SK-N-SH (cell line): Measurements from ENCODE around the gene LST1.

Experiments
- EP300 ChIP-seq, 2 experiments: IDR thresholded peaks; 2 replicates each; pipeline versions ENCODE4 v1.4.0 to v1.6.1; 2012; ENCODE audit warnings: borderline replicate concordance in 1 of 2, low read depth in 1 of 2, low read length in 1 of 2
- EZH2phosphoT487 ChIP-seq: fragments of 200-600 bp; sonication (generic); IDR thresholded peaks from 2 replicates; pipeline ENCODE4 v1.6.1; 2017; ENCODE audit warnings: low read depth, mixed run types, mild to moderate bottlenecking, antibody characterized with exemption, moderate library complexity, borderline replicate concordance
- GABPA ChIP-seq: IDR thresholded peaks from 2 replicates; pipeline ENCODE4 v1.4.0; 2012; ENCODE audit warnings: low read depth, mild to moderate bottlenecking
- JUND ChIP-seq: IDR thresholded peaks from 2 replicates; pipeline ENCODE4 v1.4.0; 2012
- MXI1 ChIP-seq: IDR thresholded peaks from 2 replicates; pipeline ENCODE4 v1.6.1; 2012; ENCODE audit warnings: mild to moderate bottlenecking, low read depth, low read length, improper control_type of control experiment
- POLR2AphosphoS5 ChIP-seq: IDR thresholded peaks from 2 replicates; pipeline ENCODE4 v1.6.1; 2012; ENCODE audit warnings: low read depth, low read length
- RCOR1 ChIP-seq: fragments of 150-350 bp; IDR thresholded peaks from 2 replicates; pipeline ENCODE4 v1.6.1; 2017; ENCODE audit warnings: antibody characterized with exemption, low read length
- RFX5 ChIP-seq: IDR thresholded peaks from 2 replicates; pipeline ENCODE4 v1.6.1; 2012; ENCODE audit warnings: mild to moderate bottlenecking, improper control_type of control experiment, low read length
- SMC3 ChIP-seq: IDR thresholded peaks from 2 replicates; pipeline ENCODE4 v1.6.1; 2012; ENCODE audit warnings: low read depth, low read length, improper control_type of control experiment
- TAF1 ChIP-seq: IDR thresholded peaks from 2 replicates; pipeline ENCODE4 v1.6.1; 2012; ENCODE audit warnings: low read depth, mild to moderate bottlenecking, low read length, moderate library complexity, borderline replicate concordance
- USF2 ChIP-seq: fragments of 150-350 bp; IDR thresholded peaks from 2 replicates; pipeline ENCODE4 v1.6.1; 2017; ENCODE audit warnings: antibody characterized with exemption, low read length, low read depth, borderline replicate concordance
- YY1 ChIP-seq: IDR thresholded peaks from 2 replicates; pipeline ENCODE4 v1.4.0; 2012; ENCODE audit warnings: low read depth, mild to moderate bottlenecking
- TF ChIP-seq, protein P1 (sequence below): fragments of 200-600 bp; sonication (generic); IDR thresholded peaks from 2 replicates; pipeline ENCODE4 v1.6.1; 2017; ENCODE audit warnings: antibody characterized with exemption, mild to moderate bottlenecking, moderate library complexity
- TF ChIP-seq, protein P2 (sequence below): IDR thresholded peaks from 2 replicates; pipeline ENCODE4 v1.4.0; 2012; ENCODE audit warnings: low read depth

GRCh38 chr6:31546339-31546957, 39.6 kb upstream of the LST1 start, which contains the start of gene ATP6V1G2:
- TF ChIP-seq RFX5 (no peak; the same call in 1 of the 2 replicates), RCOR1 (peak; percentile 72), USF2 (0 out of 2 replicates have a peak, but pooled peaks have one; percentile 26), SMC3 (peak; percentile 89), MXI1 (peak; percentile 90), GABPA (peak; percentile 70), JUND (no peak), YY1 (peak; percentile 41; the same call in 1 of the 2 replicates), EZH2phosphoT487 (no peak), TAF1 (peak; percentile 33), POLR2AphosphoS5 (0 out of 2 replicates have a peak, but pooled peaks have one; percentile 23), EP300 (IDR thresholded peaks at IDR 0.05; ENCODE audit: borderline replicate concordance in 1 of 2, low read depth in 1 of 2, low read length in 1 of 2) (no peak)
- TF ChIP-seq, protein P1, sequence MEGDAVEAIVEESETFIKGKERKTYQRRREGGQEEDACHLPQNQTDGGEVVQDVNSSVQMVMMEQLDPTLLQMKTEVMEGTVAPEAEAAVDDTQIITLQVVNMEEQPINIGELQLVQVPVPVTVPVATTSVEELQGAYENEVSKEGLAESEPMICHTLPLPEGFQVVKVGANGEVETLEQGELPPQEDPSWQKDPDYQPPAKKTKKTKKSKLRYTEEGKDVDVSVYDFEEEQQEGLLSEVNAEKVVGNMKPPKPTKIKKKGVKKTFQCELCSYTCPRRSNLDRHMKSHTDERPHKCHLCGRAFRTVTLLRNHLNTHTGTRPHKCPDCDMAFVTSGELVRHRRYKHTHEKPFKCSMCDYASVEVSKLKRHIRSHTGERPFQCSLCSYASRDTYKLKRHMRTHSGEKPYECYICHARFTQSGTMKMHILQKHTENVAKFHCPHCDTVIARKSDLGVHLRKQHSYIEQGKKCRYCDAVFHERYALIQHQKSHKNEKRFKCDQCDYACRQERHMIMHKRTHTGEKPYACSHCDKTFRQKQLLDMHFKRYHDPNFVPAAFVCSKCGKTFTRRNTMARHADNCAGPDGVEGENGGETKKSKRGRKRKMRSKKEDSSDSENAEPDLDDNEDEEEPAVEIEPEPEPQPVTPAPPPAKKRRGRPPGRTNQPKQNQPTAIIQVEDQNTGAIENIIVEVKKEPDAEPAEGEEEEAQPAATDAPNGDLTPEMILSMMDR = peak; percentile 98
- TF ChIP-seq, protein P2, sequence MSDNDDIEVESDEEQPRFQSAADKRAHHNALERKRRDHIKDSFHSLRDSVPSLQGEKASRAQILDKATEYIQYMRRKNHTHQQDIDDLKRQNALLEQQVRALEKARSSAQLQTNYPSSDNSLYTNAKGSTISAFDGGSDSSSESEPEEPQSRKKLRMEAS = peak; percentile 72
